ENCODE measurements around the gene MRPL23.
"Not testable (repeated sequence)": the region's sequence is repeated elsewhere in the genome, so short reads cannot be mapped to it uniquely, and the experiment has no call there.

MRPL23 gene

GRCh38 chr11:1934335-1935155 lies 12.6 kb upstream of the MRPL23 start:
- no peak for DNase-seq

- DNase-seq: no peak
These were observed 11.7 kb upstream of the MRPL23 start for GRCh38 chr11:1935156-1936071.

- DNase-seq: no peak
These were observed 10.9 kb upstream of the MRPL23 start for GRCh38 chr11:1936072-1936780.

GRCh38 chr11:1936781-1937615 lies 10.1 kb upstream of the MRPL23 start:
- no peak for DNase-seq

- DNase-seq: no peak
These were observed 9.4 kb upstream of the MRPL23 start for GRCh38 chr11:1937616-1938342.

GRCh38 chr11:1938343-1939005 lies 8.7 kb upstream of the MRPL23 start:
- DNase-seq: no peak

- no peak for DNase-seq
These were observed 8.0 kb upstream of the MRPL23 start for GRCh38 chr11:1939006-1939625.

GRCh38 chr11:1939788-1940187 lies 7.3 kb upstream of the MRPL23 start:
- DNase-seq: not testable (repeated sequence)

GRCh38 chr11:1942558-1943260 lies 4.4 kb upstream of the MRPL23 start:
- no peak for DNase-seq

GRCh38 chr11:1943576-1943975 lies 3.6 kb upstream of the MRPL23 start:
- DNase-seq: no peak

GRCh38 chr11:1943977-1944376 lies 3.2 kb upstream of the MRPL23 start:
- DNase-seq: no peak

GRCh38 chr11:1947592-1948237 lies 583 bp downstream of the MRPL23 start:
- no peak for DNase-seq

GRCh38 chr11:1948389-1948788 lies 1.3 kb downstream of the MRPL23 start:
- no peak for DNase-seq

- DNase-seq: no peak
These were observed 2.2 kb downstream of the MRPL23 start for GRCh38 chr11:1949302-1949701.

GRCh38 chr11:1949922-1950321 lies 2.8 kb downstream of the MRPL23 start:
- no peak for DNase-seq

- DNase-seq: no peak
These were observed 5.8 kb downstream of the MRPL23 start for GRCh38 chr11:1952806-1953482.

- no peak for DNase-seq
These were observed 6.5 kb downstream of the MRPL23 start for GRCh38 chr11:1953489-1954266.

- no peak for DNase-seq
These were observed 11.2 kb downstream of the MRPL23 start for GRCh38 chr11:1958367-1958766.
